HepG2 (cell line): Measurements from ENCODE around the gene MGAT1. TPM values are rescaled to one million over a fixed set of nuclear protein-coding genes. Genes with fewer than 3 reads are reported as not detected.
A peak's percentile ranks its signal among the peaks of the same experiment; 100 is the strongest.

Source experiments
- CEBPG ChIP-seq: IDR thresholded peaks from 2 replicates; pipeline ENCODE4 v1.6.1; 2016
- GPN1 ChIP-seq: sonication (generic); formaldehyde crosslinking; IDR thresholded peaks from 2 replicates; pipeline ENCODE4 v1.5.1; 2020; ENCODE audit warnings: missing genetic modification reagents, borderline replicate concordance
- KLF13 ChIP-seq: sonication (generic); formaldehyde crosslinking; IDR thresholded peaks from 2 replicates; pipeline ENCODE4 v1.4.0; 2020; ENCODE audit warnings: mild to moderate bottlenecking, missing genetic modification reagents
- MEF2D ChIP-seq: sonication (generic); formaldehyde crosslinking; IDR thresholded peaks from 2 replicates; pipeline ENCODE4 v1.5.1; 2020; ENCODE audit warnings: mild to moderate bottlenecking, missing genetic modification reagents
- MTA1 ChIP-seq: sonication (generic); formaldehyde crosslinking; IDR thresholded peaks from 2 replicates; pipeline ENCODE4 v1.4.0; 2020; ENCODE audit warnings: missing genetic modification reagents, mild to moderate bottlenecking, borderline replicate concordance
- NR2F2 ChIP-seq: IDR thresholded peaks from 2 replicates; pipeline ENCODE4 v1.6.1; 2012; ENCODE audit warnings: low read depth, inconsistent platforms, borderline replicate concordance
- PHF8 ChIP-seq: sonication (generic); formaldehyde crosslinking; IDR thresholded peaks from 2 replicates; pipeline ENCODE4 v1.5.0; 2020; ENCODE audit warnings: missing genetic modification reagents
- TAF1 ChIP-seq: sonication (generic); formaldehyde crosslinking; IDR thresholded peaks from 2 replicates; pipeline ENCODE4 v1.4.0; 2020; ENCODE audit warnings: missing genetic modification reagents
- ZNF552 ChIP-seq: sonication (generic); formaldehyde crosslinking; IDR thresholded peaks from 2 replicates; pipeline ENCODE4 v1.9.0; 2022; ENCODE audit warnings: missing genetic modification reagents, mild to moderate bottlenecking, borderline replicate concordance
- polyA plus RNA-seq, 8 experiments: library from polyadenylated mRNA; depleted of rRNA in 3 of 8; stranded (reverse) in 7 of 8; unstranded in 1 of 8; fragments of >200 nt; fragmentation: Illumina TruSeq in 4 of 8; extraction: Trizol in 4 of 8; gene quantifications; 2 replicates each; pipeline versions ENCODE4 v1.2.1 to v1.2.3, GENCODE V29; 2011 to 2016; ENCODE audit warnings: low read depth in 4 of 8, missing spikeins in 1 of 8, mixed read lengths in 1 of 8; ENCODE audit not compliant: insufficient read depth in 1 of 8
- total RNA-seq, 5 experiments: library from RNA; depleted of rRNA; stranded (reverse); fragments of >200 nt; fragmentation: Illumina TruSeq; extraction: Trizol; gene quantifications; 2 replicates each; pipeline ENCODE4 v1.2.3, GENCODE V29; 2016; ENCODE audit warnings: low read depth in 1 of 5
- TF ChIP-seq, protein P1 (sequence below): sonication (generic); formaldehyde crosslinking; IDR thresholded peaks from 2 replicates; pipeline ENCODE4 v1.5.0; 2020; ENCODE audit warnings: mild to moderate bottlenecking, missing genetic modification reagents, borderline replicate concordance
- TF ChIP-seq, protein P2 (sequence below): sonication (generic); formaldehyde crosslinking; IDR thresholded peaks from 2 replicates; pipeline ENCODE4 v1.4.0; 2020; ENCODE audit warnings: mild to moderate bottlenecking, missing genetic modification reagents
- TF ChIP-seq, protein P3 (sequence below): sonication (generic); formaldehyde crosslinking; IDR thresholded peaks from 2 replicates; pipeline ENCODE4 v1.8.1; 2023; ENCODE audit warnings: mild to moderate bottlenecking, missing genetic modification reagents, borderline replicate concordance
- TF ChIP-seq, protein P4 (sequence below): sonication (generic); formaldehyde crosslinking; IDR thresholded peaks from 2 replicates; pipeline ENCODE4 v1.4.0; 2020; ENCODE audit warnings: mild to moderate bottlenecking, missing genetic modification reagents

The MGAT1 gene
- total and polyA plus RNA-seq, 2 of the 13 experiments (the other 11 are each of a cell fraction or from before 2014, with no cell fraction given) = 50.1 to 55.3 TPM

DNA sequence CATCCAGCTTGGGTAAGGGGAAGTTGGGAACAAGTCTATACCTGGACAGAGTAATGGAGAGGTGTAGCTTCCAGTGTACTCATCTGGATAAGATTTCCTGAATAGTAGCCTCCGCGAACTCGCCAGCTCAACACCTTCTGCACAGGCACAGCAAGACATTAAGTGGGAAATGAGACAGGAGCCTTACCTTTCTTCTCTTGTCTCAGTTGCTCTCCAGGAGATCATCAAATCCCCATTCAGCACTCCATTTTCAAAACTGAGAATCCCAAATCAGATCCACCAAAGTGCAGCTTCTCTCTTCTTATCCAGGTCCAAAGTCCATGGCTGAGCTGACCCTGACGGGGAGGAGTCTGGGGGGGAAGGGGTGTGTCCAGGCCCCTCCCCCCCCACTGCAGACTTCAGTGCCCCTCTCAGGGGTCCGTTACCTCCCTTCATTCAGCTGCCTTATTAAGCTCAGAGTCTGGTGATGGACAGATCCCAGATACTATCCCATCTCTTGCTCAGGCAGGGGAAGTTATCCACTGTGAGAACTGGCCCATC lies 5.9 kb upstream of the MGAT1 start (continued):
- TF ChIP-seq, protein P1, sequence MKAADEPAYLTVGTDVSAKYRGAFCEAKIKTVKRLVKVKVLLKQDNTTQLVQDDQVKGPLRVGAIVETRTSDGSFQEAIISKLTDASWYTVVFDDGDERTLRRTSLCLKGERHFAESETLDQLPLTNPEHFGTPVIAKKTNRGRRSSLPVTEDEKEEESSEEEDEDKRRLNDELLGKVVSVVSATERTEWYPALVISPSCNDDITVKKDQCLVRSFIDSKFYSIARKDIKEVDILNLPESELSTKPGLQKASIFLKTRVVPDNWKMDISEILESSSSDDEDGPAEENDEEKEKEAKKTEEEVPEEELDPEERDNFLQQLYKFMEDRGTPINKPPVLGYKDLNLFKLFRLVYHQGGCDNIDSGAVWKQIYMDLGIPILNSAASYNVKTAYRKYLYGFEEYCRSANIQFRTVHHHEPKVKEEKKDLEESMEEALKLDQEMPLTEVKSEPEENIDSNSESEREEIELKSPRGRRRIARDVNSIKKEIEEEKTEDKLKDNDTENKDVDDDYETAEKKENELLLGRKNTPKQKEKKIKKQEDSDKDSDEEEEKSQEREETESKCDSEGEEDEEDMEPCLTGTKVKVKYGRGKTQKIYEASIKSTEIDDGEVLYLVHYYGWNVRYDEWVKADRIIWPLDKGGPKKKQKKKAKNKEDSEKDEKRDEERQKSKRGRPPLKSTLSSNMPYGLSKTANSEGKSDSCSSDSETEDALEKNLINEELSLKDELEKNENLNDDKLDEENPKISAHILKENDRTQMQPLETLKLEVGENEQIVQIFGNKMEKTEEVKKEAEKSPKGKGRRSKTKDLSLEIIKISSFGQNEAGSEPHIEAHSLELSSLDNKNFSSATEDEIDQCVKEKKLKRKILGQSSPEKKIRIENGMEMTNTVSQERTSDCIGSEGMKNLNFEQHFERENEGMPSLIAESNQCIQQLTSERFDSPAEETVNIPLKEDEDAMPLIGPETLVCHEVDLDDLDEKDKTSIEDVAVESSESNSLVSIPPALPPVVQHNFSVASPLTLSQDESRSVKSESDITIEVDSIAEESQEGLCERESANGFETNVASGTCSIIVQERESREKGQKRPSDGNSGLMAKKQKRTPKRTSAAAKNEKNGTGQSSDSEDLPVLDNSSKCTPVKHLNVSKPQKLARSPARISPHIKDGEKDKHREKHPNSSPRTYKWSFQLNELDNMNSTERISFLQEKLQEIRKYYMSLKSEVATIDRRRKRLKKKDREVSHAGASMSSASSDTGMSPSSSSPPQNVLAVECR = peak; percentile 40; the same call in 1 of the 2 replicates
- no peak for TF ChIP-seq MTA1 (CRISPR knock-in tag)
- TF ChIP-seq, protein P2, sequence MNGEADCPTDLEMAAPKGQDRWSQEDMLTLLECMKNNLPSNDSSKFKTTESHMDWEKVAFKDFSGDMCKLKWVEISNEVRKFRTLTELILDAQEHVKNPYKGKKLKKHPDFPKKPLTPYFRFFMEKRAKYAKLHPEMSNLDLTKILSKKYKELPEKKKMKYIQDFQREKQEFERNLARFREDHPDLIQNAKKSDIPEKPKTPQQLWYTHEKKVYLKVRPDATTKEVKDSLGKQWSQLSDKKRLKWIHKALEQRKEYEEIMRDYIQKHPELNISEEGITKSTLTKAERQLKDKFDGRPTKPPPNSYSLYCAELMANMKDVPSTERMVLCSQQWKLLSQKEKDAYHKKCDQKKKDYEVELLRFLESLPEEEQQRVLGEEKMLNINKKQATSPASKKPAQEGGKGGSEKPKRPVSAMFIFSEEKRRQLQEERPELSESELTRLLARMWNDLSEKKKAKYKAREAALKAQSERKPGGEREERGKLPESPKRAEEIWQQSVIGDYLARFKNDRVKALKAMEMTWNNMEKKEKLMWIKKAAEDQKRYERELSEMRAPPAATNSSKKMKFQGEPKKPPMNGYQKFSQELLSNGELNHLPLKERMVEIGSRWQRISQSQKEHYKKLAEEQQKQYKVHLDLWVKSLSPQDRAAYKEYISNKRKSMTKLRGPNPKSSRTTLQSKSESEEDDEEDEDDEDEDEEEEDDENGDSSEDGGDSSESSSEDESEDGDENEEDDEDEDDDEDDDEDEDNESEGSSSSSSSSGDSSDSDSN = 0 out of 2 replicates have a peak, but pooled peaks have one; percentile 27
- TF ChIP-seq, protein P3, sequence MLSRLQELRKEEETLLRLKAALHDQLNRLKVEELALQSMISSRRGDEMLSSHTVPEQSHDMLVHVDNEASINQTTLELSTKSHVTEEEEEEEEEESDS (CRISPR knock-in tag) = no peak
- no peak for TF ChIP-seq KLF13 (CRISPR knock-in tag)
- TF ChIP-seq TAF1 (CRISPR knock-in tag) = peak; percentile 34; the same call in 1 of the 2 replicates
- TF ChIP-seq GPN1 (CRISPR knock-in tag) = no peak
- no peak for TF ChIP-seq MEF2D (CRISPR knock-in tag)
- no peak for TF ChIP-seq CEBPG (CRISPR knock-in tag)
- TF ChIP-seq, protein P4, sequence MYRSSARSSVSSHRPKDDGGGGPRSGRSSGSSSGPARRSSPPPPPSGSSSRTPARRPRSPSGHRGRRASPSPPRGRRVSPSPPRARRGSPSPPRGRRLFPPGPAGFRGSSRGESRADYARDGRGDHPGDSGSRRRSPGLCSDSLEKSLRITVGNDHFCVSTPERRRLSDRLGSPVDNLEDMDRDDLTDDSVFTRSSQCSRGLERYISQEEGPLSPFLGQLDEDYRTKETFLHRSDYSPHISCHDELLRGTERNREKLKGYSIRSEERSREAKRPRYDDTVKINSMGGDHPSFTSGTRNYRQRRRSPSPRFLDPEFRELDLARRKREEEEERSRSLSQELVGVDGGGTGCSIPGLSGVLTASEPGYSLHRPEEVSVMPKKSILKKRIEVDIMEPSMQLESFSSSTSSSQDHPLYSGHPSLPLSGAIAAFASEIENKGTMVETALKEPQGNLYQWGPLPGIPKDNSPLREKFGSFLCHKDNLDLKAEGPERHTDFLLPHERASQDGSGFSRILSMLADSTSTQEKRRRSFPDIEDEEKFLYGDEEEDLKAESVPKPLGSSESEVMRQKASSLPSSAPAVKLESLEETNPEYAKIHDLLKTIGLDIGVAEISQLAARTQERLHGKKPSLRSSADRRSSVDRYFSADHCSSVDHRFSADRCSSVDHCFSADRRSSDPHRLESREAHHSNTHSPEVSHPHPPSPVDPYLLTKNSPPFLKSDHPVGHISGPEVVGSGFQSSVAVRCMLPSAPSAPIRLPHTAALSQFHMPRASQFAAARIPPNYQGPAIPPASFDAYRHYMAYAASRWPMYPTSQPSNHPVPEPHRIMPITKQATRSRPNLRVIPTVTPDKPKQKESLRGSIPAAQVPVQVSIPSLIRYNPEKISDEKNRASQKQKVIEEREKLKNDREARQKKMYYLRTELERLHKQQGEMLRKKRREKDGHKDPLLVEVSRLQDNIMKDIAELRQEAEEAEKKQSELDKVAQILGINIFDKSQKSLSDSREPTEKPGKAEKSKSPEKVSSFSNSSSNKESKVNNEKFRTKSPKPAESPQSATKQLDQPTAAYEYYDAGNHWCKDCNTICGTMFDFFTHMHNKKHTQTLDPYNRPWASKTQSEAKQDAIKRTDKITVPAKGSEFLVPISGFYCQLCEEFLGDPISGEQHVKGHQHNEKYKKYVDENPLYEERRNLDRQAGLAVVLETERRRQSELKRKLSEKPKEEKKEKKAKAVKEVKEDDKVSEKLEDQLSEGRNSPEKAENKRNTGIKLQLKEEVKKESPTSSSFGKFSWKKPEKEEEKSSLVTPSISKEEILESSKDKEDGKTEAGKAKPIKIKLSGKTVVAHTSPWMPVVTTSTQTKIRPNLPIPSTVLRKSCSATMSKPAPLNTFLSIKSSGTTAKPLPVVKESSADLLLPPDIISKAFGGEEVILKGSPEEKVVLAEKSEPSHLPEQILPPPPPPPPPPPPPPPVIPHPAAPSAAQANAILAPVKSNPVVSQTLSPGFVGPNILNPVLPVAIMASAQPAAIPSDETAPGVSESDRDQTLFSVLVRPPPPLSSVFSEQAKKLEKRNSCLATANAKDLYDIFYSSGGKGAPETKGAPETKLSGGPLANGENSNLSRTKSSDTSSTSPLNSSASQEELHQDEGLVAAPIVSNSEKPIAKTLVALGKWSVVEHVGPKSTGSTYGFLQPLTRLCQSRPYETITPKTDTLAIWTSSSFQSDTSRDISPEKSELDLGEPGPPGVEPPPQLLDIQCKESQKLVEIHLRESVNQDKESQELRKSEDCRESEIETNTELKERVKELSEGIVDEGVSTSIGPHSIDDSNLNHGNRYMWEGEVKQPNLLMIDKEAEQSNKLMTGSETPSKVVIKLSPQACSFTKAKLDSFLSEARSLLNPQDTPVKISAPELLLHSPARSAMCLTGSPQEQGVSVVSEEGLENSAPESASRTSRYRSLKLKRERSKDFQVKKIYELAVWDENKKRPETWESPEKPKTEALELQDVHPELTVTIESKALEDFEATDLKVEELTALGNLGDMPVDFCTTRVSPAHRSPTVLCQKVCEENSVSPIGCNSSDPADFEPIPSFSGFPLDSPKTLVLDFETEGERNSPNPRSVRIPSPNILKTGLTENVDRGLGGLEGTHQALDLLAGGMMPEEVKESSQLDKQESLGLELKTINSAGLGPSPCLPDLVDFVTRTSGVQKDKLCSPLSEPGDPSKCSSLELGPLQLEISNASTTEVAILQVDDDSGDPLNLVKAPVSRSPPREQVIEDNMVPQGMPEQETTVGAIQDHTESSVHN (CRISPR knock-in tag) = no peak
- TF ChIP-seq NR2F2 = 0 out of 2 replicates have a peak, but pooled peaks have one; percentile 53
- no peak for TF ChIP-seq ZNF552 (CRISPR knock-in tag)
- TF ChIP-seq PHF8 (CRISPR knock-in tag) = 0 out of 2 replicates have a peak, but pooled peaks have one; percentile 29
